Esophagus (tissue), 2 donors: ENCODE data around the gene PHACTR3. TPM values are rescaled to one million over a fixed set of nuclear protein-coding genes. Genes with fewer than 3 reads are reported as not detected.

ENCODE experiments used
- H3K27ac ChIP-seq, 2 donors: one replicate each; pipeline ENCODE4 v1.5.1; 2013; ENCODE audit warnings: low read depth in 2 of 2, mild to moderate bottlenecking in 2 of 2, inconsistent platforms in 1 of 2, low read length in 1 of 2, moderate library complexity in 1 of 2
- H3K27me3 ChIP-seq, 2 donors: one replicate each; pipeline ENCODE4 v1.6.1; 2013; ENCODE audit warnings: low read length in 2 of 2, control low read depth in 1 of 2, mild to moderate bottlenecking in 1 of 2; ENCODE audit not compliant: insufficient read depth in 2 of 2, control insufficient read depth in 1 of 2
- H3K36me3 ChIP-seq, 2 donors: one replicate each; pipeline ENCODE4 v1.6.1; 2013; ENCODE audit warnings: low read length in 1 of 2; ENCODE audit not compliant: control insufficient read depth in 2 of 2, insufficient read depth in 2 of 2
- H3K4me1 ChIP-seq, 2 donors: one replicate each; pipeline ENCODE4 v1.6.1; 2013; ENCODE audit warnings: low read length in 1 of 2; ENCODE audit not compliant: control insufficient read depth in 2 of 2, insufficient read depth in 2 of 2
- H3K4me3 ChIP-seq, 2 donors: one replicate each; pipeline ENCODE4 v1.5.1; 2013; ENCODE audit warnings: low read length in 2 of 2, mild to moderate bottlenecking in 2 of 2, low read depth in 1 of 2, moderate library complexity in 1 of 2
- H3K9me3 ChIP-seq, 2 donors: one replicate each; pipeline ENCODE4 v1.6.1; 2013; ENCODE audit warnings: mild to moderate bottlenecking in 2 of 2, low read depth in 1 of 2, low read length in 1 of 2, moderate library complexity in 1 of 2; ENCODE audit not compliant: control insufficient read depth in 2 of 2, insufficient read depth in 1 of 2
- WGBS, 2 donors: extraction: QIAGEN DNeasy Blood & Tissue Kit; methylation state at CpG; one replicate each; pipeline ENCODE4 v1.1.7; 2013; 5-methylcytosine and 5-hydroxymethylcytosine counted together
- polyA plus RNA-seq, 2 donors: library from polyadenylated mRNA; stranded (reverse); fragments of 200-250 nt; gene quantifications; one replicate each; pipeline ENCODE4 v1.2.3, GENCODE V29; 2013
- donor health status: healthy with polysubstance abuse.
- donor health status: Bipolar disorder and iron deficiency.

PHACTR3 gene
- polyA plus RNA-seq, 2 donors = 0.27 to 0.83 TPM

- Histone ChIP-seq H3K9me3 (no peaks in the 10 kb centered on the region), H3K27ac (no peak overlapping the region), H3K4me3 (no peak overlapping the region), H3K27me3 (no peaks in the 10 kb centered on the region), H3K4me1 (no peaks in the 10 kb centered on the region), H3K36me3 (no peaks in the 10 kb centered on the region)
- WGBS, 2 donors = 83 to 85% methylated on average over 18 of the region's 18 CpGs
Measured at GRCh38 chr20:59813126-59813947, 209.0 kb downstream of the PHACTR3 start.

- WGBS, 2 donors = 71 to 72% methylated on average over 21 of the region's 21 CpGs
- no peak overlapping the region for H3K27ac ChIP-seq
- no peaks in the 10 kb centered on the region for H3K36me3 ChIP-seq
- H3K4me1 ChIP-seq = no peaks in the 10 kb centered on the region
- H3K9me3 ChIP-seq = no peaks in the 10 kb centered on the region
- no peak overlapping the region for H3K4me3 ChIP-seq
- no peaks in the 10 kb centered on the region for H3K27me3 ChIP-seq
Measured at GRCh38 chr20:59813948-59814839, 209.9 kb downstream of the PHACTR3 start.

GRCh38 chr20:59814840-59815340, 210.6 kb downstream of the PHACTR3 start:
- WGBS, 2 donors = 68 to 78% methylated on average over 8 of the region's 8 CpGs
- no peaks in the 10 kb centered on the region for H3K4me1 ChIP-seq
- H3K27me3 ChIP-seq = no peaks in the 10 kb centered on the region
- no peaks in the 10 kb centered on the region for H3K9me3 ChIP-seq
- H3K4me3 ChIP-seq = no peak overlapping the region
- H3K27ac ChIP-seq = no peak overlapping the region
- H3K36me3 ChIP-seq = no peaks in the 10 kb centered on the region

GRCh38 chr20:59816146-59816738, 211.9 kb downstream of the PHACTR3 start:
- H3K36me3 ChIP-seq = no peaks in the 10 kb centered on the region
- no peaks in the 10 kb centered on the region for H3K27me3 ChIP-seq
- 77 to 86% methylated on average over 4 of the region's 4 CpGs for WGBS, 2 donors
- no peaks in the 10 kb centered on the region for H3K4me1 ChIP-seq
- no peak overlapping the region for H3K27ac ChIP-seq
- no peaks in the 10 kb centered on the region for H3K9me3 ChIP-seq
- H3K4me3 ChIP-seq = no peak overlapping the region

- Histone ChIP-seq H3K27ac (no peak overlapping the region), H3K27me3 (no peaks in the 10 kb centered on the region), H3K9me3 (no peaks in the 10 kb centered on the region), H3K36me3 (no peaks in the 10 kb centered on the region), H3K4me1 (no peaks in the 10 kb centered on the region), H3K4me3 (no peak overlapping the region)
- 80 to 85% methylated on average over 4 of the region's 4 CpGs for WGBS, 2 donors
Measured at GRCh38 chr20:59817406-59817805, 213.1 kb downstream of the PHACTR3 start.

GRCh38 chr20:59817846-59818615, 213.7 kb downstream of the PHACTR3 start:
- WGBS, 2 donors = 77% methylated on average over 14 of the region's 14 CpGs
- no peaks in the 10 kb centered on the region for H3K9me3 ChIP-seq

GRCh38 chr20:59818911-59819310, 214.6 kb downstream of the PHACTR3 start:
- no peak overlapping the region for H3K27ac ChIP-seq
- no peaks in the 10 kb centered on the region for H3K9me3 ChIP-seq
- no peak overlapping the region for H3K4me3 ChIP-seq
- H3K4me1 ChIP-seq = no peaks in the 10 kb centered on the region
- H3K27me3 ChIP-seq = no peaks in the 10 kb centered on the region
- WGBS, 2 donors = 88 to 91% methylated on average over 10 of the region's 10 CpGs
- no peaks in the 10 kb centered on the region for H3K36me3 ChIP-seq

More at GRCh38 chr20:59817846-59818615, 213.7 kb downstream of the PHACTR3 start:
- Histone ChIP-seq H3K27me3 (no peaks in the 10 kb centered on the region), H3K4me1 (no peaks in the 10 kb centered on the region), H3K4me3 (no peak overlapping the region), H3K36me3 (no peaks in the 10 kb centered on the region), H3K27ac (no peak overlapping the region)

GRCh38 chr20:59819496-59820203, 215.3 kb downstream of the PHACTR3 start:
- Histone ChIP-seq H3K27ac (no peak overlapping the region), H3K36me3 (no peaks in the 10 kb centered on the region), H3K27me3 (no peaks in the 10 kb centered on the region), H3K4me1 (no peaks in the 10 kb centered on the region), H3K4me3 (no peak overlapping the region), H3K9me3 (no peaks in the 10 kb centered on the region)
- WGBS, 2 donors = 94% methylated on average over 20 of the region's 20 CpGs
